Activated CD8-positive, alpha-beta T cell treated with anti-CD3 and anti-CD28 coated beads for 36 hours (primary cell): ENCODE results near the gene DNM3. TPM values are rescaled to one million over a fixed set of nuclear protein-coding genes. Genes with fewer than 3 reads are reported as not detected.

Source experiments
- ATAC-seq: fragments of 200-7000 bp; cut with Tn5 transposase; one replicate; pipeline ENCODE4 v1.10.0; 2021; ENCODE audit warnings: mild to moderate bottlenecking, moderate library complexity
- CTCF ChIA-PET: fragments of 350-600 bp; sonication (Branson Sonifier 250); formaldehyde crosslinking; loops from one replicate; lab custom pipeline; 2021; ENCODE audit warnings: antibody characterized with exemption; lab: Charles Lee
- POLR2A ChIA-PET: fragments of 350-600 bp; sonication (Branson Sonifier 250); formaldehyde crosslinking; loops from one replicate; lab custom pipeline; 2021; ENCODE audit warnings: antibody characterized with exemption; lab: Charles Lee
- DNase-seq: peaks from one replicate; pipeline ENCODE4 v3.0.0-alpha.2; 2020
- H3K27ac Mint-ChIP-seq: one replicate; pipeline ENCODE4 v1.8.0; 2021; ENCODE audit warnings: mild to moderate bottlenecking, mixed read lengths
- H3K27me3 Mint-ChIP-seq: one replicate; pipeline ENCODE4 v1.8.0; 2021; ENCODE audit warnings: mixed read lengths
- H3K36me3 Mint-ChIP-seq: one replicate; pipeline ENCODE4 v1.8.0; 2021; ENCODE audit warnings: low read depth, mixed read lengths
- H3K4me1 Mint-ChIP-seq: one replicate; pipeline ENCODE4 v1.8.0; 2021; ENCODE audit warnings: low read depth, mixed read lengths
- H3K4me3 Mint-ChIP-seq: one replicate; pipeline ENCODE4 v1.8.0; 2021; ENCODE audit warnings: mild to moderate bottlenecking, moderate library complexity, mixed read lengths
- H3K9me3 Mint-ChIP-seq: one replicate; pipeline ENCODE4 v1.8.0; 2021; ENCODE audit warnings: mixed read lengths
- CTCF ChIP-seq: fragments of 200-600 bp; IDR thresholded peaks from one replicate; pipeline ENCODE4 v1.8.0; 2022; ENCODE audit warnings: antibody characterized with exemption, mild to moderate bottlenecking
- intact Hi-C: fragments of 100-400 bp; cut with micrococcal nuclease; formaldehyde crosslinking; loops from one replicate; pipeline ENCODE4 v1.10.0; 2022
- total RNA-seq, 2 experiments: library from RNA; stranded (reverse); gene quantifications; one replicate each; pipeline ENCODE4 v1.2.3, GENCODE V29; 2021

The DNM3 gene
- total RNA-seq, 2 experiments from 2014 or later, result 0.58 to 1.1 TPM

DNA sequence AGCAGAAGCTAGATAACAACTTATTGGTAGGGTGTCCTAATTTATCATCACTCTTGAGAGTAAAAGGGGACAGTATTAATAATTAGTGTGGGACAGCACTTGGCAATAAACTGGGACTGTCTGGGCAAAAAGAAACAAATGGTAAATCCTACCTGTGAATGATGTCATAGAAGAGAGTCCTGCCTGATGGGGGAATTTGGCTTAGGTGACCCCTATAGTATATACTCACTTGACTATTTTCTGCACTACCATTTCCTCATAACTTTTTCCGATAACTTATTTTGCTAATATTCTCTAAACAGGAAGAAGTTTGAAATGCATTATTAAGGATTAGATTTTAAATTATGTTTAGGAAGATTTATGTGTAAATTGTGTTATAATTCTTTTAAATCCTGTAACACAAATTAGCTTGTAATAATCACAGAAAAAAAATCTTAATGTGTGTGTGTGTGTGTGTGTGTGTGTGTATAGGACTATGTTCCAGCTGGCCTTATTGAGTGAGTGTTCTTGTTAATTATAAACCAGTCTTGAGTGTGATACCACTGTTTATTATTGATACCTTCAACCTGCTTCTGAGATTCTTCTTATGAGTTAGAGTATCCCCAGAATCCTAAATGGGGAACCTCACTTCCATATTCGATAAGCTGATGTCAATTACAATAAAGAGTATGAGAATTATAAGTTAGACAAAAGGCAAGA is 435.0 kb downstream of the DNM3 start:
- no peak for DNase-seq
- no peak for TF ChIP-seq CTCF
- intact Hi-C loops, result loop anchor here (10.0 kb wide), 1 partner anchor 119 kb away; no protein-coding TSS in a partner anchor
- Mint-ChIP-seq H3K4me3 (no peak overlapping the region), H3K36me3 (no peaks in the 10 kb centered on the region), H3K4me1 (peaks cover 15% of the 10 kb centered on the region), H3K9me3 (no peaks in the 10 kb centered on the region), H3K27me3 (no peaks in the 10 kb centered on the region), H3K27ac (no peak overlapping the region)
- POLR2A ChIA-PET, result no interaction called here
- ATAC-seq, result no peak
- CTCF ChIA-PET, result no interaction called here

DNA sequence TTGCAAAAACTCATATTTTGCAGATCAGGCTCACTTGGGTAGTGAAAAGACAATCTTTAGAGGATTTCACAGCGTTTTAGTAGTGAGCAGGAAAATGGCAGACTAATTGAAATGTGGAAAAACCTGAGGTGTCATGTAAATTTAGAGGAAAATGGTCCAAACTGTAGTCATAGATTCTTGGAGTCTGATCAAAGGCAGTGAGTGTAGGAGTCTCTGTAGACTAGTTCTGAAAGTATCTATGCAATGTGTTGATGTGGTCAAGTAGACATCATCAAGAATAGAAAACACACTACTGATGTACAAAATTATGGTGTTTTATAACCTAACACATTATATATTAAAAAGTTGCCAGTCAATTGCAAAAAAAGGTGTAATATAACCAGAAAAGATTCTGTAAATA is 436.0 kb downstream of the DNM3 start:
- no peaks in the 10 kb centered on the region for H3K9me3 Mint-ChIP-seq
- H3K4me1 Mint-ChIP-seq, result peaks cover 15% of the 10 kb centered on the region
- TF ChIP-seq CTCF, result no peak
- no peak for ATAC-seq
- CTCF ChIA-PET, result no interaction called here
- DNase-seq, result no peak
- H3K4me3 Mint-ChIP-seq, result no peak overlapping the region
- intact Hi-C loops, result loop anchor here (10.0 kb wide), 1 partner anchor 118 kb away; no protein-coding TSS in a partner anchor
- no peaks in the 10 kb centered on the region for H3K27me3 Mint-ChIP-seq
- H3K27ac Mint-ChIP-seq, result no peak overlapping the region
- H3K36me3 Mint-ChIP-seq, result no peaks in the 10 kb centered on the region
- POLR2A ChIA-PET, result no interaction called here

DNA sequence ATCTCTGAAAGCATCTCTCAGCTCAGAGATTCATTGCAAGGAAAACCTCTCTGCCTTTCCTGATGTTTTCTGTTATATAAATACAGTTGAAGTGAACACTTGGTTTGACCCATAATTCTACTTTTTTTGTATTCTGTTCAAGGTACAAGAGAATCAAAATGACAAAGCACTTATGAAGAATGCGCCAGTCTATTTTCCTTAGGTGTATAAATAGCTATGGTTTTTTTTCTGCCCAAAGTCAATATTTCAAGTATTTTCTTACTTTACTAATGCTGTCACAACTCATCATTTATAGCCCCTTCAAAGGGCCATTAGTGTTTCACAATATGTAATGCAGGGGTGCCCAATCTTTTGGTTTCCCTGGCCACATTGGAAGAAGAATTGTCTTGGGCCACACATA is 436.7 kb downstream of the DNM3 start:
- POLR2A ChIA-PET, result no interaction called here
- DNase-seq (no peak), ATAC-seq (no peak)
- TF ChIP-seq CTCF, result no peak
- CTCF ChIA-PET, result no interaction called here
- Mint-ChIP-seq H3K4me1 (peaks cover 15% of the 10 kb centered on the region), H3K36me3 (no peaks in the 10 kb centered on the region), H3K9me3 (no peaks in the 10 kb centered on the region), H3K4me3 (no peak overlapping the region), H3K27ac (no peak overlapping the region), H3K27me3 (no peaks in the 10 kb centered on the region)
- intact Hi-C loops, result loop anchor here (10.0 kb wide), 1 partner anchor 117 kb away; no protein-coding TSS in a partner anchor

- ATAC-seq, result no peak
- peaks cover 13% of the 10 kb centered on the region for H3K4me1 Mint-ChIP-seq
Observed at GRCh38 chr1:172278478-172278877, 437.2 kb downstream of the DNM3 start.

More at GRCh38 chr1:172278478-172278877, 437.2 kb downstream of the DNM3 start:
- Mint-ChIP-seq H3K36me3 (no peaks in the 10 kb centered on the region), H3K27ac (no peak overlapping the region), H3K4me3 (no peak overlapping the region), H3K27me3 (no peaks in the 10 kb centered on the region), H3K9me3 (no peaks in the 10 kb centered on the region)
- ChIA-PET CTCF (no interaction called here), POLR2A (no interaction called here)
- no peak for TF ChIP-seq CTCF
- intact Hi-C loops, result loop anchor here (10.0 kb wide), 1 partner anchor 116 kb away; no protein-coding TSS in a partner anchor
- DNase-seq, result no peak
